ENCODE measurements around the gene EVX2.

EVX2 gene

GRCh38 chr2:176112375-176113302 lies 28.9 kb upstream of the EVX2 start:
- Histone ChIP-seq H3K27ac (ENCODE audit: extremely low read depth, low read depth, low read length) (no peak overlapping the region), H3K9me3 (ENCODE audit: control insufficient read depth, insufficient read depth, low read depth, low read length) (no peaks in the 10 kb centered on the region), H3K4me1 (ENCODE audit: control insufficient read depth, insufficient read depth, low read length) (0 out of 2 replicates have a peak, but pooled peaks cover 2% of the 10 kb centered on the region), H3K4me3 (ENCODE audit: low read depth, low read length) (no peak overlapping the region), H3K36me3 (ENCODE audit: control insufficient read depth in 2 of 2, insufficient read depth in 1 of 2, low read length in 2 of 2) (peaks cover 21 to 89% of the 10 kb centered on the region in 2 experiments)
- ChIA-PET CTCF (interaction anchor here (0.6 to 2.7 kb wide), 5 partner anchors 14 to 1570 kb away, joined by 3 to 13 read pairs (median 3); no protein-coding TSS in a partner anchor), POLR2A (interaction anchor here (1.7 kb wide), 1 partner anchor 9 kb away, joined by 6 read pairs; no protein-coding TSS in a partner anchor)
- no peak for TF ChIP-seq ZNF621 (tag by site-specific recombination; IDR thresholded peaks at IDR 0.05)
- TF ChIP-seq GLIS1 (tag by site-specific recombination; IDR thresholded peaks at IDR 0.05), result no peak

DNA sequence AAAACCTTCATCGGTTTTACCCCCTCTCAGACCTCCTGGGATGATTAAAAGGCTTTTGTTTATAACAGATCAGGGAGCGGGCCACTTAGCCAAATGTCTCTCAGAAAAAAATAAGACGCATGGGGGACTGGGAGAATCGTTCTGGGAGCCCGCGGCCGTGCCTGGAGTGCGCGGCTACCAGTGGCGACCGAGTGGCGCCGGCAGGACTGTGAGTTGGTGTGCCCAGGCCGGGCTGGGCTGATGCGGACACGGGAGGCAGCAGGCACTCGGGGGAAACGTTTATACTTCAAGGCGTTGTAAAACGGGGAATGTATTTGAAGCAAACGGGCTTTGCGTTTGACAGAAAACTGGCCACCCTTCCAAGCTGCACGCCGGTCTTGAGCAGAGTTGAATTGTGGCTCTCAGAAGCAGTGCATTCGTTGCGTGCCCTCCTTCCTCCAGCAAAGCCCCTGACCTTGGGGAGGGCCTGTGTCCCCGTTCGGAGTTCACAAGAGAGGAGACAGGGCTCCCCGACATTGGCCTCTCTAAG lies 28.1 kb upstream of the EVX2 start:
- Histone ChIP-seq H3K4me3 (ENCODE audit: low read depth, low read length) (no peak overlapping the region), H3K27ac (ENCODE audit: extremely low read depth, low read depth, low read length) (no peak overlapping the region), H3K4me1 (ENCODE audit: control insufficient read depth, insufficient read depth, low read length) (0 out of 2 replicates have a peak, but pooled peaks cover 2% of the 10 kb centered on the region), H3K36me3 (ENCODE audit: control insufficient read depth in 2 of 2, insufficient read depth in 1 of 2, low read length in 2 of 2) (peaks cover 21 to 82% of the 10 kb centered on the region in 2 experiments), H3K9me3 (ENCODE audit: control insufficient read depth, insufficient read depth, low read depth, low read length) (no peaks in the 10 kb centered on the region)
- POLR2A ChIA-PET, result no interaction called here
- TF ChIP-seq, protein P1, sequence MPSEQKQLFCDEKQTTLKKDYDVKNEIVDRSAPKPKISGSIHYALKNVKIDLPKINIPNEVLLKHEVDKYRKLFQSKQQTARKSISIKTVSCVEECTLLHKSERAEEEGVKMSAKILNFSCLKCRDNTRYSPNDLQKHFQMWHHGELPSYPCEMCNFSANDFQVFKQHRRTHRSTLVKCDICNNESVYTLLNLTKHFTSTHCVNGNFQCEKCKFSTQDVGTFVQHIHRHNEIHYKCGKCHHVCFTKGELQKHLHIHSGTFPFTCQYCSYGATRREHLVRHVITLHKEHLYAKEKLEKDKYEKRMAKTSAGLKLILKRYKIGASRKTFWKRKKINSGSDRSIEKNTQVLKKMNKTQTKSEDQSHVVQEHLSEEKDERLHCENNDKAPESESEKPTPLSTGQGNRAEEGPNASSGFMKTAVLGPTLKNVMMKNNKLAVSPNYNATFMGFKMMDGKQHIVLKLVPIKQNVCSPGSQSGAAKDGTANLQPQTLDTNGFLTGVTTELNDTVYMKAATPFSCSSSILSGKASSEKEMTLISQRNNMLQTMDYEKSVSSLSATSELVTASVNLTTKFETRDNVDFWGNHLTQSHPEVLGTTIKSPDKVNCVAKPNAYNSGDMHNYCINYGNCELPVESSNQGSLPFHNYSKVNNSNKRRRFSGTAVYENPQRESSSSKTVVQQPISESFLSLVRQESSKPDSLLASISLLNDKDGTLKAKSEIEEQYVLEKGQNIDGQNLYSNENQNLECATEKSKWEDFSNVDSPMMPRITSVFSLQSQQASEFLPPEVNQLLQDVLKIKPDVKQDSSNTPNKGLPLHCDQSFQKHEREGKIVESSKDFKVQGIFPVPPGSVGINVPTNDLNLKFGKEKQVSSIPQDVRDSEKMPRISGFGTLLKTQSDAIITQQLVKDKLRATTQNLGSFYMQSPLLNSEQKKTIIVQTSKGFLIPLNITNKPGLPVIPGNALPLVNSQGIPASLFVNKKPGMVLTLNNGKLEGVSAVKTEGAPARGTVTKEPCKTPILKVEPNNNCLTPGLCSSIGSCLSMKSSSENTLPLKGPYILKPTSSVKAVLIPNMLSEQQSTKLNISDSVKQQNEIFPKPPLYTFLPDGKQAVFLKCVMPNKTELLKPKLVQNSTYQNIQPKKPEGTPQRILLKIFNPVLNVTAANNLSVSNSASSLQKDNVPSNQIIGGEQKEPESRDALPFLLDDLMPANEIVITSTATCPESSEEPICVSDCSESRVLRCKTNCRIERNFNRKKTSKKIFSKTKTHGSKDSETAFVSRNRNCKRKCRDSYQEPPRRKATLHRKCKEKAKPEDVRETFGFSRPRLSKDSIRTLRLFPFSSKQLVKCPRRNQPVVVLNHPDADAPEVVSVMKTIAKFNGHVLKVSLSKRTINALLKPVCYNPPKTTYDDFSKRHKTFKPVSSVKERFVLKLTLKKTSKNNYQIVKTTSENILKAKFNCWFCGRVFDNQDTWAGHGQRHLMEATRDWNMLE (tag by site-specific recombination; conservative IDR thresholded peaks at IDR 0.05; ENCODE audit: low read depth), result no peak
- no peak for TF ChIP-seq ZNF530 (tag by site-specific recombination; IDR thresholded peaks at IDR 0.05; ENCODE audit: low read depth)
- TF ChIP-seq ZNF416 (tag by site-specific recombination; IDR thresholded peaks at IDR 0.05), result no peak
- no peak for TF ChIP-seq ZNF843 (tag by site-specific recombination; IDR thresholded peaks at IDR 0.05)
- TF ChIP-seq REPIN1 (tag by site-specific recombination; IDR thresholded peaks at IDR 0.05; ENCODE audit: low read depth), result no peak
- no peak for TF ChIP-seq ZFP69B (tag by site-specific recombination; IDR thresholded peaks at IDR 0.05)
- TF ChIP-seq SCRT2 (tag by site-specific recombination; IDR thresholded peaks at IDR 0.05), result no peak
- no peak for TF ChIP-seq ZNF580 (tag by site-specific recombination; IDR thresholded peaks at IDR 0.05)
- TF ChIP-seq WT1 (tag by site-specific recombination; IDR thresholded peaks at IDR 0.05), result no peak
- TF ChIP-seq, protein P2, sequence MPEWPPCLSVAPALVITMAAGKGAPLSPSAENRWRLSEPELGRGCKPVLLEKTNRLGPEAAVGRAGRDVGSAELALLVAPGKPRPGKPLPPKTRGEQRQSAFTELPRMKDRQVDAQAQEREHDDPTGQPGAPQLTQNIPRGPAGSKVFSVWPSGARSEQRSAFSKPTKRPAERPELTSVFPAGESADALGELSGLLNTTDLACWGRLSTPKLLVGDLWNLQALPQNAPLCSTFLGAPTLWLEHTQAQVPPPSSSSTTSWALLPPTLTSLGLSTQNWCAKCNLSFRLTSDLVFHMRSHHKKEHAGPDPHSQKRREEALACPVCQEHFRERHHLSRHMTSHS (tag by site-specific recombination; IDR thresholded peaks at IDR 0.05), result no peak
- TF ChIP-seq, protein P3, sequence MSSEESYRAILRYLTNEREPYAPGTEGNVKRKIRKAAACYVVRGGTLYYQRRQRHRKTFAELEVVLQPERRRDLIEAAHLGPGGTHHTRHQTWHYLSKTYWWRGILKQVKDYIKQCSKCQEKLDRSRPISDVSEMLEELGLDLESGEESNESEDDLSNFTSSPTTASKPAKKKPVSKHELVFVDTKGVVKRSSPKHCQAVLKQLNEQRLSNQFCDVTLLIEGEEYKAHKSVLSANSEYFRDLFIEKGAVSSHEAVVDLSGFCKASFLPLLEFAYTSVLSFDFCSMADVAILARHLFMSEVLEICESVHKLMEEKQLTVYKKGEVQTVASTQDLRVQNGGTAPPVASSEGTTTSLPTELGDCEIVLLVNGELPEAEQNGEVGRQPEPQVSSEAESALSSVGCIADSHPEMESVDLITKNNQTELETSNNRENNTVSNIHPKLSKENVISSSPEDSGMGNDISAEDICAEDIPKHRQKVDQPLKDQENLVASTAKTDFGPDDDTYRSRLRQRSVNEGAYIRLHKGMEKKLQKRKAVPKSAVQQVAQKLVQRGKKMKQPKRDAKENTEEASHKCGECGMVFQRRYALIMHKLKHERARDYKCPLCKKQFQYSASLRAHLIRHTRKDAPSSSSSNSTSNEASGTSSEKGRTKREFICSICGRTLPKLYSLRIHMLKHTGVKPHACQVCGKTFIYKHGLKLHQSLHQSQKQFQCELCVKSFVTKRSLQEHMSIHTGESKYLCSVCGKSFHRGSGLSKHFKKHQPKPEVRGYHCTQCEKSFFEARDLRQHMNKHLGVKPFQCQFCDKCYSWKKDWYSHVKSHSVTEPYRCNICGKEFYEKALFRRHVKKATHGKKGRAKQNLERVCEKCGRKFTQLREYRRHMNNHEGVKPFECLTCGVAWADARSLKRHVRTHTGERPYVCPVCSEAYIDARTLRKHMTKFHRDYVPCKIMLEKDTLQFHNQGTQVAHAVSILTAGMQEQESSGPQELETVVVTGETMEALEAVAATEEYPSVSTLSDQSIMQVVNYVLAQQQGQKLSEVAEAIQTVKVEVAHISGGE (tag by site-specific recombination; conservative IDR thresholded peaks at IDR 0.05; ENCODE audit: low read depth), result no peak
- TF ChIP-seq ZNF114 (tag by site-specific recombination; IDR thresholded peaks at IDR 0.05), result no peak
- TF ChIP-seq SETDB1 (IDR thresholded peaks at IDR 0.05; ENCODE audit: insufficient read length, low read length), result no peak
- no peak for TF ChIP-seq ZNF701 (tag by site-specific recombination; IDR thresholded peaks at IDR 0.05)
- no peak for TF ChIP-seq ZNF768 (tag by site-specific recombination; IDR thresholded peaks at IDR 0.05)
- TF ChIP-seq ZNF664 (tag by site-specific recombination; IDR thresholded peaks at IDR 0.05), result no peak
- TF ChIP-seq TCF7L2 (IDR thresholded peaks at IDR 0.05; ENCODE audit: borderline replicate concordance, low read depth, low read length), result no peak
- TF ChIP-seq, protein P4, sequence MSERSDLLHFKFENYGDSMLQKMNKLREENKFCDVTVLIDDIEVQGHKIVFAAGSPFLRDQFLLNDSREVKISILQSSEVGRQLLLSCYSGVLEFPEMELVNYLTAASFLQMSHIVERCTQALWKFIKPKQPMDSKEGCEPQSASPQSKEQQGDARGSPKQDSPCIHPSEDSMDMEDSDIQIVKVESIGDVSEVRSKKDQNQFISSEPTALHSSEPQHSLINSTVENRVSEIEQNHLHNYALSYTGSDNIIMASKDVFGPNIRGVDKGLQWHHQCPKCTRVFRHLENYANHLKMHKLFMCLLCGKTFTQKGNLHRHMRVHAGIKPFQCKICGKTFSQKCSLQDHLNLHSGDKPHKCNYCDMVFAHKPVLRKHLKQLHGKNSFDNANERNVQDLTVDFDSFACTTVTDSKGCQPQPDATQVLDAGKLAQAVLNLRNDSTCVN (tag by site-specific recombination; optimal IDR thresholded peaks at IDR 0.05), result no peak
- CTCF ChIA-PET, result interaction anchor here (0.6 to 2.7 kb wide), 6 partner anchors 8 to 1031 kb away, joined by 3 to 13 read pairs (median 4); partner anchors contain the start of gene HOXD9
